HG03139 (cell line): Measurements from ENCODE around the gene C9.
"Not testable (repeated sequence)": the region's sequence is repeated elsewhere in the genome, so short reads cannot be mapped to it uniquely, and the experiment has no call there.

ENCODE experiments used
- ATAC-seq: cut with Tn5 transposase; IDR thresholded peaks from one replicate; pipeline ENCODE4 v1.9.1; 2021; ENCODE audit not compliant: unreplicated experiment

Gene C9

GRCh38 chr5:39373791-39374190, 9.5 kb upstream of the C9 start:
- ATAC-seq: no peak

- ATAC-seq: no peak
Observed at GRCh38 chr5:39371367-39371635, 7.0 kb upstream of the C9 start.

GRCh38 chr5:39370555-39371366, 6.5 kb upstream of the C9 start:
- ATAC-seq: no peak

GRCh38 chr5:39369123-39369815, 5.0 kb upstream of the C9 start:
- no peak for ATAC-seq

GRCh38 chr5:39368116-39368515, 3.8 kb upstream of the C9 start:
- ATAC-seq: no peak

GRCh38 chr5:39367711-39368110, 3.4 kb upstream of the C9 start:
- no peak for ATAC-seq

GRCh38 chr5:39363217-39363616, 1.1 kb downstream of the C9 start:
- no peak for ATAC-seq

- no peak for ATAC-seq
Observed at GRCh38 chr5:39362646-39363045, 1.6 kb downstream of the C9 start.

- ATAC-seq: no peak
Observed at GRCh38 chr5:39361306-39361705, 3.0 kb downstream of the C9 start.

GRCh38 chr5:39360471-39361111, 3.7 kb downstream of the C9 start:
- no peak for ATAC-seq

- no peak for ATAC-seq
Observed at GRCh38 chr5:39356263-39356662, 8.0 kb downstream of the C9 start.

- ATAC-seq: no peak
Observed at GRCh38 chr5:39355324-39355723, 9.0 kb downstream of the C9 start.

GRCh38 chr5:39353717-39354399, 10.4 kb downstream of the C9 start:
- no peak for ATAC-seq

- ATAC-seq: no peak
Observed at GRCh38 chr5:39352951-39353350, 11.3 kb downstream of the C9 start.

GRCh38 chr5:39352170-39352569, 12.1 kb downstream of the C9 start:
- ATAC-seq: no peak

GRCh38 chr5:39349484-39349883, 14.8 kb downstream of the C9 start:
- ATAC-seq: no peak

- no peak for ATAC-seq
Observed at GRCh38 chr5:39342460-39342859, 21.8 kb downstream of the C9 start.

GRCh38 chr5:39341896-39342295, 22.4 kb downstream of the C9 start:
- no peak for ATAC-seq

- no peak for ATAC-seq
Observed at GRCh38 chr5:39340506-39340905, 23.8 kb downstream of the C9 start.

- ATAC-seq: no peak
Observed at GRCh38 chr5:39337252-39337915, 26.9 kb downstream of the C9 start.

- ATAC-seq: not testable (repeated sequence)
Observed at GRCh38 chr5:39334296-39334695, 30.0 kb downstream of the C9 start.
